Endothelial cell of umbilical vein (primary cell): Measurements from ENCODE around the gene TMEM19. TPM values are rescaled to one million over a fixed set of nuclear protein-coding genes. Genes with fewer than 3 reads are reported as not detected.

ENCODE experiments used
- BruUV-seq: library from RNA; stranded (reverse); fragments of 400-500 nt; replicated peaks from 2 replicates; lab custom pipeline; 2021; lab: Mats Ljungman, UMichigan
- CTCF ChIA-PET: fragments of 300-600, 350-600 bp; sonication (Branson Sonifier 250); formaldehyde crosslinking; loops from one replicate; lab custom pipeline; 2021; ENCODE audit warnings: antibody characterized with exemption, inconsistent platforms; lab: Charles Lee
- POLR2A ChIA-PET: fragments of 300-600, 350-600 bp; sonication (Branson Sonifier 250); formaldehyde crosslinking; loops from one replicate; lab custom pipeline; 2021; ENCODE audit warnings: antibody characterized with exemption, inconsistent platforms; lab: Charles Lee
- DNase-seq: peaks from one replicate; pipeline ENCODE4 v3.0.0-alpha.2; 2011; ENCODE audit warnings: low read depth, low spot score
- FAIRE-seq: peaks from 2 replicates; lab custom pipeline; 2011; peaks lifted over from hg19 to GRCh38; lab: Jason Lieb, UNC
- H2AFZ ChIP-seq: 2 replicates; pipeline ENCODE4 v1.6.0; 2012; ENCODE audit warnings: low read depth, low read length, control low read depth, inconsistent platforms
- H3K27ac ChIP-seq: 2 replicates; pipeline ENCODE4 v1.5.1; 2011; ENCODE audit warnings: low read depth, mild to moderate bottlenecking, control low read depth, low read length, moderate library complexity; ENCODE audit not compliant: insufficient read depth
- H3K27me3 ChIP-seq, 2 experiments: 2 replicates each; pipeline versions ENCODE4 v1.6.0 to v1.6.1; 2011; ENCODE audit warnings: low read length in 2 of 2, mixed read lengths in 1 of 2; ENCODE audit not compliant: control insufficient read depth in 2 of 2, insufficient read depth in 2 of 2
- H3K36me3 ChIP-seq, 2 experiments: 2 replicates in 1 of 2; 3 replicates in 1 of 2; pipeline ENCODE4 v1.5.1; 2011; ENCODE audit warnings: low read length in 2 of 2, mild to moderate bottlenecking in 1 of 2, moderate library complexity in 1 of 2; ENCODE audit not compliant: control insufficient read depth in 2 of 2, insufficient read depth in 2 of 2; ENCODE audit errors: extremely low read depth in 1 of 2
- H3K4me1 ChIP-seq: 3 replicates; pipeline ENCODE4 v1.5.1; 2011; ENCODE audit warnings: mild to moderate bottlenecking, low read length; ENCODE audit not compliant: control insufficient read depth, insufficient read depth; ENCODE audit errors: extremely low read depth
- H3K4me2 ChIP-seq: 2 replicates; pipeline ENCODE4 v1.6.1; 2011; ENCODE audit warnings: low read length, control low read depth, mixed read lengths; ENCODE audit not compliant: insufficient read depth
- H3K4me3 ChIP-seq, 3 experiments: fragments of 200-600 bp in 1 of 3; sonication (generic), shearing (Covaris generic) in 1 of 3; replicated peaks in 1 of 3; 2 replicates each; pipeline ENCODE4 v1.5.1; 2011 to 2016; ENCODE audit warnings: control low read depth in 3 of 3, low read length in 3 of 3, mild to moderate bottlenecking in 2 of 3, inconsistent platforms in 1 of 3, low read depth in 1 of 3, moderate library complexity in 1 of 3; ENCODE audit not compliant: insufficient read depth in 1 of 3
- H3K79me2 ChIP-seq: 2 replicates; pipeline ENCODE4 v1.6.0; 2012; ENCODE audit warnings: low read length, inconsistent platforms; ENCODE audit not compliant: control insufficient read depth, insufficient read depth
- H3K9ac ChIP-seq: replicated peaks from 2 replicates; pipeline ENCODE3; 2011; ENCODE audit warnings: low read length, control low read depth; ENCODE audit not compliant: insufficient read depth; ENCODE audit errors: extremely low read depth
- H3K9me1 ChIP-seq: replicated peaks from 3 replicates; pipeline ENCODE4 v1.6.0; 2011; ENCODE audit warnings: mild to moderate bottlenecking, low read length; ENCODE audit not compliant: control insufficient read depth, insufficient read depth; ENCODE audit errors: extremely low read depth
- H3K9me3 ChIP-seq: replicated peaks from 2 replicates; pipeline ENCODE4 v1.5.1; 2012; ENCODE audit warnings: low read length, inconsistent platforms; ENCODE audit not compliant: control insufficient read depth, insufficient read depth
- H4K20me1 ChIP-seq: replicated peaks from 2 replicates; pipeline ENCODE3; 2011; ENCODE audit warnings: mild to moderate bottlenecking, low read length; ENCODE audit not compliant: control insufficient read depth, insufficient read depth; ENCODE audit errors: extremely low read depth
- CTCF ChIP-seq, 2 donors: IDR thresholded peaks; 1 replicate in 1 of 2; 2 replicates in 1 of 2; pipeline ENCODE4 v1.5.1; 2011; ENCODE audit warnings: low read length in 2 of 2, mild to moderate bottlenecking in 2 of 2, moderate library complexity in 2 of 2, control low read depth in 1 of 2, inconsistent platforms in 1 of 2, low read depth in 1 of 2; ENCODE audit not compliant: insufficient read depth in 1 of 2; ENCODE audit errors: extremely low read depth in 1 of 2
- EZH2 ChIP-seq: IDR thresholded peaks from 2 replicates; pipeline ENCODE4 v1.6.1; 2012; ENCODE audit warnings: borderline replicate concordance, low read depth, mild to moderate bottlenecking, moderate library complexity, low read length, inconsistent platforms; ENCODE audit not compliant: severe bottlenecking
- FOS ChIP-seq: IDR thresholded peaks from 2 replicates; pipeline ENCODE4 v1.6.1; 2011; ENCODE audit warnings: mild to moderate bottlenecking, low read length, moderate library complexity, borderline replicate concordance; ENCODE audit not compliant: insufficient read depth
- GATA2 ChIP-seq: IDR thresholded peaks from 2 replicates; pipeline ENCODE4 v1.7.0; 2011; ENCODE audit warnings: low read depth, mild to moderate bottlenecking, moderate library complexity, mixed read lengths, low read length; ENCODE audit not compliant: insufficient read length, insufficient read depth
- JUN ChIP-seq: IDR thresholded peaks from 2 replicates; pipeline ENCODE4 v1.6.1; 2011; ENCODE audit warnings: borderline replicate concordance, low read depth; ENCODE audit not compliant: insufficient read length, insufficient read depth
- MAX ChIP-seq: IDR thresholded peaks from 2 replicates; pipeline ENCODE4 v1.6.1; 2011; ENCODE audit not compliant: insufficient read depth, insufficient read length
- MYC ChIP-seq: IDR thresholded peaks from one replicate; pipeline ENCODE4 v1.6.1; 2011; ENCODE audit warnings: mild to moderate bottlenecking, low read depth, low read length
- POLR2A ChIP-seq: IDR thresholded peaks from 2 replicates; pipeline ENCODE4 v1.6.1; 2012; ENCODE audit warnings: low read depth, mild to moderate bottlenecking, control low read depth, low read length
- POLR2AphosphoS5 ChIP-seq: IDR thresholded peaks from 2 replicates; pipeline ENCODE4 v1.6.1; 2012; ENCODE audit warnings: low read depth, mild to moderate bottlenecking, control low read depth, low read length, moderate library complexity; ENCODE audit not compliant: insufficient read depth
- dilution Hi-C: fragments of 300-500 bp; cut with MboI; formaldehyde crosslinking; loops from one replicate; pipeline ENCODE4 v1.15.0; 2019; ENCODE audit warnings: low sequenced_read_pairs; ENCODE audit not compliant: extremely low pct_ligation_motif_present
- intact Hi-C: fragments of 100-400 bp; cut with micrococcal nuclease; formaldehyde crosslinking; loops from one replicate; pipeline ENCODE4 v1.10.0; 2022
- polyA plus RNA-seq, 4 experiments: library from polyadenylated mRNA; depleted of rRNA in 3 of 4; stranded (reverse) in 3 of 4; unstranded in 1 of 4; fragments of >200 nt; gene quantifications; 2 replicates each; pipeline versions ENCODE4 v1.2.1 to v1.2.3, GENCODE V29; 2011 to 2012; ENCODE audit warnings: missing spikeins in 1 of 4
- total RNA-seq: library from RNA; stranded (reverse); gene quantifications from 2 replicates; pipeline ENCODE4 v1.2.3, GENCODE V29; 2021

Gene TMEM19
- total and polyA plus RNA-seq, 2 donors (not counting 3 experiments of a cell fraction or from before 2014, with no cell fraction given) = 20.4 to 23.8 TPM

GRCh38 chr12:71727958-71728357 is 42.1 kb downstream of the TMEM19 start:
- no peak for FAIRE-seq

More at GRCh38 chr12:71727958-71728357, 42.1 kb downstream of the TMEM19 start:
- Histone ChIP-seq H3K9me1 (no peaks in the 10 kb centered on the region), H3K27ac (no peak overlapping the region), H3K27me3 (peaks cover 0 to 2% of the 10 kb centered on the region in 2 experiments), H2AFZ (no peak overlapping the region), H3K4me1 (no peaks in the 10 kb centered on the region), H3K79me2 (no peaks in the 10 kb centered on the region), H3K36me3 (no peaks in the 10 kb centered on the region), H4K20me1 (no peaks in the 10 kb centered on the region), H3K4me3 (no peak overlapping the region), H3K9ac (no peak overlapping the region), H3K9me3 (no peaks in the 10 kb centered on the region), H3K4me2 (no peak overlapping the region)
- TF ChIP-seq CTCF (IDR thresholded peaks at IDR 0.05; ENCODE audit: extremely low read depth in 1 of 2, insufficient read depth in 1 of 2, low read depth in 1 of 2, low read length in 2 of 2) (no peak), EZH2 (no peak), JUN (no peak), POLR2A (no peak), MAX (no peak), MYC (no peak), FOS (no peak), GATA2 (no peak), POLR2AphosphoS5 (no peak)
- ChIA-PET CTCF (interaction anchor here (1.9 kb wide), 1 partner anchor 19 kb away, joined by 6 read pairs; no protein-coding TSS in a partner anchor), POLR2A (no interaction called here)
- no TSS peak for BruUV-seq
- dilution Hi-C loops (no loop called here), intact Hi-C loops (no loop called here)
- DNase-seq = no peak
